22Rv1 (cell line): ENCODE results near the gene CALCOCO2.

Experiments used
- ZFX ChIP-seq: fragments of 450-650 bp; IDR thresholded peaks from 2 replicates; pipeline ENCODE4 v1.6.1; 2017; ENCODE audit warnings: antibody characterized with exemption, borderline replicate concordance
- TF ChIP-seq, protein P1 (sequence below): fragments of 450-650 bp; IDR thresholded peaks from 2 replicates; pipeline ENCODE4 v1.5.1; 2017; ENCODE audit warnings: mild to moderate bottlenecking

DNA sequence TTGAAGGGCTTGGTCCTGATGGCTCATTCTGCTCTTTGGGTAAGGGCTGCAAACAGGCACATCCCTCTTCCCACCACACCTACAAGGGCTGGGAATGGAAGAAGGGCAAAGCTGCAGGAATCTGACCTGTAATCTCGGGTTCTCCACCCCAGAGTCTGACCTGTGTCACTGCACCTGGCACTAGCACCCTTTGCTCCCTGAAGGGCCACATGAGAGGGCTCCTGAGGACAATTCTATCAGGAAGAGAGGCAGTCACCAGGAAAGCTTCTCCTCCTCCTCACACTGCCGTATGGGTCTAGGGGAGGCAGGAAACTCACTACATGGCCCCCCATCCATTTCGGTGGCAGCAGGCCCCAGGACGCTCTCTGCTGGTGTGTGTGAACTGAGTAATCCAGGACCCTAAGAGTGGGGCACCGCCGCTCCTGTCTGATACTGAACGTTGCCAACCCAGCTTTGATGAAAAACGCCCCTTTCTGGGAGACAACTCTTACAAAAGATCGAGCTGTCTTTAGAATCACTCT lies 40.2 kb upstream of the CALCOCO2 start:
- TF ChIP-seq, protein P1, sequence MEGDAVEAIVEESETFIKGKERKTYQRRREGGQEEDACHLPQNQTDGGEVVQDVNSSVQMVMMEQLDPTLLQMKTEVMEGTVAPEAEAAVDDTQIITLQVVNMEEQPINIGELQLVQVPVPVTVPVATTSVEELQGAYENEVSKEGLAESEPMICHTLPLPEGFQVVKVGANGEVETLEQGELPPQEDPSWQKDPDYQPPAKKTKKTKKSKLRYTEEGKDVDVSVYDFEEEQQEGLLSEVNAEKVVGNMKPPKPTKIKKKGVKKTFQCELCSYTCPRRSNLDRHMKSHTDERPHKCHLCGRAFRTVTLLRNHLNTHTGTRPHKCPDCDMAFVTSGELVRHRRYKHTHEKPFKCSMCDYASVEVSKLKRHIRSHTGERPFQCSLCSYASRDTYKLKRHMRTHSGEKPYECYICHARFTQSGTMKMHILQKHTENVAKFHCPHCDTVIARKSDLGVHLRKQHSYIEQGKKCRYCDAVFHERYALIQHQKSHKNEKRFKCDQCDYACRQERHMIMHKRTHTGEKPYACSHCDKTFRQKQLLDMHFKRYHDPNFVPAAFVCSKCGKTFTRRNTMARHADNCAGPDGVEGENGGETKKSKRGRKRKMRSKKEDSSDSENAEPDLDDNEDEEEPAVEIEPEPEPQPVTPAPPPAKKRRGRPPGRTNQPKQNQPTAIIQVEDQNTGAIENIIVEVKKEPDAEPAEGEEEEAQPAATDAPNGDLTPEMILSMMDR, result no peak
- TF ChIP-seq ZFX, result no peak
